Central memory CD8-positive, alpha-beta T cell (primary cell): ENCODE data around the gene PRR5.
"Not testable (repeated sequence)": the region's sequence is repeated elsewhere in the genome, so short reads cannot be mapped to it uniquely, and the experiment has no call there.

Experiments used
- ATAC-seq: fragments of 150-1000 bp; cut with Tn5 transposase; replicated peaks from 2 replicates; pipeline ENCODE4 v1.10.0; 2022; ENCODE audit warnings: mild to moderate bottlenecking, moderate FRiP score, moderate number of reproducible peaks; ENCODE audit not compliant: poor library complexity, severe bottlenecking; ENCODE audit errors: extremely low read depth
- DNase-seq, 2 donors: peaks; one replicate each; pipeline ENCODE4 v3.0.0; 2021; ENCODE audit warnings: low spot score in 2 of 2
- H3K27ac Mint-ChIP-seq: one replicate; pipeline ENCODE4 v1.8.0; 2022; ENCODE audit warnings: low read depth, mild to moderate bottlenecking, moderate library complexity, mixed read lengths
- H3K27me3 Mint-ChIP-seq: one replicate; pipeline ENCODE4 v1.8.0; 2022; ENCODE audit warnings: mixed read lengths
- H3K36me3 Mint-ChIP-seq: one replicate; pipeline ENCODE4 v1.8.0; 2022; ENCODE audit warnings: mild to moderate bottlenecking, moderate library complexity, mixed read lengths; ENCODE audit not compliant: insufficient read depth
- H3K4me1 Mint-ChIP-seq: one replicate; pipeline ENCODE4 v1.8.0; 2022; ENCODE audit warnings: mixed read lengths
- H3K4me3 Mint-ChIP-seq: one replicate; pipeline ENCODE4 v1.8.0; 2022; ENCODE audit warnings: mild to moderate bottlenecking, moderate library complexity, mixed read lengths
- H3K9me3 Mint-ChIP-seq: one replicate; pipeline ENCODE4 v1.8.0; 2022; ENCODE audit warnings: mixed read lengths

Gene PRR5

DNA sequence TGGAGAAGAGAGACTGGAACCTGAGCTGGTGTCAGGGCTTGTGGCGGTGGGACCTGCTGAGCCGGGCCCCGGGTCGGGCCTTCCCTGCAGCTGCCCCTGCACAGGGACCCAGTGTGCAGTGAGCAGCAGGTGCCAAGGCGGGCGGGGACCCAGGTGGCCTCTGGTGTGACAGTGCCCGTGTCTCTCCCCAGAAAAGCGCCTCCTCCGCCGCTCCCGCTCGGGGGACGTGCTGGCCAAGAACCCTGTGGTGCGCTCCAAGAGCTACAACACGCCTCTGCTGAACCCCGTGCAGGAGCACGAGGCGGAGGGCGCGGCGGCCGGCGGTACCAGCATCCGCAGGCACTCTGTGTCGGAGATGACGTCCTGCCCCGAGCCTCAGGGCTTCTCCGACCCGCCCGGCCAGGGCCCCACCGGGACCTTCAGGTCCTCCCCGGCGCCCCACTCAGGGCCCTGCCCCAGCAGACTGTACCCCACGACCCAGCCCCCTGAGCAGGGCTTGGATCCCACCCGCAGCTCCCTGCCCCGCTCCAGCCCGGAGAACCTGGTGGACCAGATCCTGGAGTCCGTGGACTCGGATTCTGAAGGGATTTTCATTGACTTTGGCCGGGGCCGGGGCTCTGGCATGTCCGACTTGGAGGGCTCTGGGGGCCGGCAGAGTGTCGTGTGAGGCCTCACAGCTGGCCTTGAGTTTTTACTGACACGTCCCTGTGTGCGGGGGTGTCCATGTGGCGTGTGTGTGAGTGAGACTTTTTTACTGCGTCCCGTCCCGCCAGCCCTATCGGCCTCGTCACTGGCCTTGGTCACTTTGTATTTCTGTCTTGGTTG, 34.8 kb downstream of the PRR5 start:
- Mint-ChIP-seq H3K27ac (peak overlapping the region; percentile 80), H3K27me3 (no peaks in the 10 kb centered on the region), H3K36me3 (peaks cover 12% of the 10 kb centered on the region), H3K4me3 (no peak overlapping the region), H3K4me1 (peaks cover 16% of the 10 kb centered on the region), H3K9me3 (peaks cover 4% of the 10 kb centered on the region)
- ATAC-seq (no peak), DNase-seq (no peak)

DNA sequence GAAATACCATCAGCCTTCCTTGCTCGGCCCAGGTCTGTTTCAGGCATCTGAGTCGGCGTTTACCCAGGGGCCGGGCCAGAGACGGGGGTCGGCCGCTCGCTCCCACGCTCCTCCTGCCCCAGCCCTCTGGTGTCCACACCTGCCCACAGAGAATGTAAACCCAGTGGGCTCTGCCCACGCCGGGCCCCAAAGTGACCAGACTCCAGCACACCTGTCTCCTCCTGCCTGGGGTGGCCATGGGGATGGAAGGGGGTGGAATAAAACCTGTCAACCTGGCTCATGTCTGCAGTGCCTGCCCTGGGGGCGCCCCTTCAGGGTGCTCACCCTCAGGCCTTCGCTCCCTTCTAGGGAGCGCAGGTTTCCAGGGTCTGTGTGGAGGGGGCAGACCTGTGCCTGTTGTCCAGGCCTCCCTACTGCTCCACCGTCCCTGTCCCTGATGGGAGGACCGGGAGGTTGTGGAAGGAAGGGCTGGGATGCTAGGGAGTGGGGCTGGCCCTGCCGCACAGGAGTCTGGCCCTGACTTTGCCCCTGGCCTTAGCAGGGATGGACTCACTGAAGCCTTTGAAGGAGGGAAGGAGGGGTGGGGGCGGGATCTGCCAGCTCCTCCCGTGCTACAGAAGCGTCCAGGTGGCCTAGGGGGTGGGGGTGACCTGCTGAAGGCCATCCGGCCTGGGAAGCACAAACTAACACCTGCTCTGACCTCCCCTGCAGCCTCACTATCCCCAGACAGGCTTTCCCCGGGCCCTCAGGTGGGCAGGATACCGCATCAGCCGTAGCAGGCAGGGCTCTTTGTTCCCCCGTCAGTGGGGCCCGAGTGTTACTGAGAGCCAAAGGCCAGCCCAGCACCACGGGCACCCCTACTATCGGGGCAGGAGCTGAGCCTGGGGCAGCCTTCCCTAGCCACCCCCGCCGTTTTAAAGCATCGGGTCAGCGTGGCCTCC, 35.7 kb downstream of the PRR5 start:
- Mint-ChIP-seq H3K27me3 (no peaks in the 10 kb centered on the region), H3K4me3 (no peak overlapping the region), H3K36me3 (peaks cover 7% of the 10 kb centered on the region), H3K4me1 (peaks cover 16% of the 10 kb centered on the region), H3K9me3 (peaks cover 2% of the 10 kb centered on the region), H3K27ac (no peak overlapping the region)
- no peak for ATAC-seq
- DNase-seq = no peak

DNA sequence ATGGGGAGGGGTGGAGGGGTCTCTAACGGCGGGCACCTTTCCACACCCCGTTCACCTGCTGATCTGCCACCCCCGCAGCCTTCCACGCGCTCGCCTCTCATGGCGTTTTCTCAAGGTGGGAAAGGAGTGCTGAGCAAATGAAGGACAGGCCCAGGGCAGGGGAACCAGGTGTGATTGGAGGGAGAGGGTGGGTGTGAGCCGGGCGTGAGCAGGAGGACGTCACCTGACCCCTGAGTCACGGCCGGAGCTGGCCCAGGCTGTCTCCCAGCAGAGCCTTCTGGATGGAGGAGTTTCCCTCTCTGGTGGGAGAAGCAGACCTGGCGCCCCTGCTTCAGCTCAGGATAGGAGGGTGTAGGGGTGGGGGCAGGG, 36.3 kb downstream of the PRR5 start:
- H3K27ac Mint-ChIP-seq = no peak overlapping the region
- no peaks in the 10 kb centered on the region for H3K27me3 Mint-ChIP-seq
- no peaks in the 10 kb centered on the region for H3K9me3 Mint-ChIP-seq
- H3K36me3 Mint-ChIP-seq = peaks cover 5% of the 10 kb centered on the region
- peaks cover 16% of the 10 kb centered on the region for H3K4me1 Mint-ChIP-seq
- no peak overlapping the region for H3K4me3 Mint-ChIP-seq
- DNase-seq (no peak), ATAC-seq (no peak)

DNA sequence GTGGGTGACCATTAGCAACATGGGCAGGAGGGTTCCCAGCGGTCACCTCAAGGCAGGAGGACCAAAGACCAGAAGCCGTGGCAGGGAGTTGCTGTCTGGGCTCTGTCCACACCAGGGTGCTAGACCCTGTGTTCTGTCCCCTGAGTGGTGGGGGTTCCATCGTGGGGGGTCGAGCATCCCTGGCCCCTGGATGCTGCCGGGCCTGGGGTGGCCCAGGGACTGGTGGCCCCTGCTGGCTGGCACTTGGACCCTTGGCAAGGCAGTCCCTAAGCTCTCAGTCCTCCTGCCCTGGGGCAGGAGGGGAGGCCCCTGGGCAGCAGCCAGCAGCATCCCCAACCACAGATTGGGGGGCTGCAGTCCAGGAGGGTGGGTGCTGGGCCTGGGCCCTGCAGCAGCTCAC, 37.0 kb downstream of the PRR5 start:
- DNase-seq (no peak), ATAC-seq (no peak)
- Mint-ChIP-seq H3K4me3 (no peak overlapping the region), H3K27me3 (no peaks in the 10 kb centered on the region), H3K4me1 (peaks cover 16% of the 10 kb centered on the region), H3K27ac (no peak overlapping the region), H3K9me3 (no peaks in the 10 kb centered on the region), H3K36me3 (peaks cover 5% of the 10 kb centered on the region)

DNA sequence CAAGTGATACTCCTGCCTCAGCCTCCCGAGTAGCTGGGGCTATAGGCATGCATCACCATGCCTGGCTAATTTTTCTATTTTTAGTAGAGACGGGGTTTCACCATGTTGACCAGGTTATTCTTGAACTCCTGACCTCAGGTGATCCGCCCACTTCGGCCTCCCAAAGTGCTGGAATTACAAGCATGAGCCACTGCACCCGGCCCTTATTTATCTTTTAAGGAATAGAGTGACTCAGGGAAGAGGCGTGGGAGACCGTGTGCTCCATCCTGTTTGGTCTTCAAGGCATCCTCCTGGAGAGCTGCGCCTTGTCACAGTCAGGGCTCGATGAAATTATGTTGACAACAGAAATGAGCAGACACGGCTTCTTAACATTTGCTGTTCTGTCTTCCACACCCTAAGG, 37.7 kb downstream of the PRR5 start:
- not testable (repeated sequence) for H3K9me3 Mint-ChIP-seq, H3K4me3 Mint-ChIP-seq, ATAC-seq, H3K27ac Mint-ChIP-seq, H3K36me3 Mint-ChIP-seq, DNase-seq, H3K27me3 Mint-ChIP-seq
- peaks cover 16% of the 10 kb centered on the region for H3K4me1 Mint-ChIP-seq

DNA sequence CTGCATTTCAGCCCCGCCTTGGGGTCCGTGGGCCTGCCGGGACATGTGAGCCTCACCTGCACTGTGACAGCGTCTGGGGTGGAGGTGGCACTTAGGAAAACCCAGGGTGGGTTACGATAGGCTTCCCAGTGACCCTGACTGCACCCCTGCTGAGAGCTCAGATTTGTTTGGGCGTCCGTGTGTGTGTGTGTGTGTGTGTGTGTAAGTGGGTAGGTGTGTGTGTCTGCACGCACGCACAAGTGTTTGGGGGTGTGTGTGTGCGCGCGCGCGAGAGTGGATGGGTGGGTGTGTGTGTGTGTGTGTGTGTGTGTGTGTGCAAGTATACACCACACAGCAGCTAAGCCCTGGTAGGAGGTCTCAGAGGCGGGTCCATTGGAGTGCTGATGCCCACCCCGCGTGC, 38.3 kb downstream of the PRR5 start:
- no peaks in the 10 kb centered on the region for H3K27me3 Mint-ChIP-seq
- ATAC-seq (no peak), DNase-seq (no peak)
- no peak overlapping the region for H3K4me3 Mint-ChIP-seq
- no peak overlapping the region for H3K27ac Mint-ChIP-seq
- peaks cover 16% of the 10 kb centered on the region for H3K4me1 Mint-ChIP-seq
- H3K36me3 Mint-ChIP-seq = peaks cover 5% of the 10 kb centered on the region
- no peaks in the 10 kb centered on the region for H3K9me3 Mint-ChIP-seq

DNA sequence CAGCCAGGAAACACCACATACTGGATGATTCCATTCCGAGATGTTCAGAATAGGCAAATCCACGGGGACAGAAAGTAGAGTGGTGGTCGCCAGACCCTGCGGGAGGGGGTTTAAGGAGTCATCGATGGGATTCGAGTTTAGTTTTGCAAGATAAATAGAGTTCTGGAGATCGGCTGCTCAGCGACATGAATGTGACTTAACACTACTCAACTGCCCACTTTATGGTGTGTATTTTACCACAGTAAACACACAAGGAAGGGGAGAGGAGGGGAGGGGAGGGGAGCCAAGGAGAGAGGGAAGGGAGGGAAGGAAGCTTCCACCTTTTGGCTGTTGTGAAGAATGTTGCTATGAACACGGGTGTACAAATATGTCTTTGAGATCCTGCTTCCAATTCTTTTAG, 39.9 kb downstream of the PRR5 start:
- Mint-ChIP-seq H3K27me3 (no peaks in the 10 kb centered on the region), H3K4me3 (no peak overlapping the region), H3K27ac (no peak overlapping the region), H3K4me1 (peaks cover 9% of the 10 kb centered on the region), H3K36me3 (peaks cover 6% of the 10 kb centered on the region), H3K9me3 (no peaks in the 10 kb centered on the region)
- ATAC-seq (no peak), DNase-seq (no peak)

DNA sequence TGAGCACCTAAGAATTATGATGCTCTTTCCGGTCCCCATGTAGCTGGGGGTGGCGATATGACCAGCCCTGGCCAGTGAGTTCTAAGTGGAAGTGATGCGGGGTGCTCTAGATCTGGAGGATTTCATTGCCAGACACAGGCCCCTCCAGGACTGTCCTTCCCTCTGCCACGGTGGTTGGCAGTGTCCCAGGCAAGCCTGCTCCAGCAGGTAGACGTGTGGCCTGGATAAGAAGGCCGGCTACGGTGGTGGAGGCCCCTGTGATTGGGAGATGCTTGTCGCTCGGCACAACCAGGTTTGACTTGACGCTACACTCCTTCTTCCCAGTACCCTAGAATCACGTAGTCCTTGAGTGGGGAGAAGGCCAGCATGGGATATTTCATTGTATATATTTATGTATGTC, 41.2 kb downstream of the PRR5 start:
- H3K4me1 Mint-ChIP-seq = peaks cover 9% of the 10 kb centered on the region
- no peak for DNase-seq
- H3K9me3 Mint-ChIP-seq = no peaks in the 10 kb centered on the region
- no peak overlapping the region for H3K27ac Mint-ChIP-seq
- H3K27me3 Mint-ChIP-seq = no peaks in the 10 kb centered on the region
- H3K36me3 Mint-ChIP-seq = peaks cover 5% of the 10 kb centered on the region
- ATAC-seq = no peak
- H3K4me3 Mint-ChIP-seq = no peak overlapping the region

DNA sequence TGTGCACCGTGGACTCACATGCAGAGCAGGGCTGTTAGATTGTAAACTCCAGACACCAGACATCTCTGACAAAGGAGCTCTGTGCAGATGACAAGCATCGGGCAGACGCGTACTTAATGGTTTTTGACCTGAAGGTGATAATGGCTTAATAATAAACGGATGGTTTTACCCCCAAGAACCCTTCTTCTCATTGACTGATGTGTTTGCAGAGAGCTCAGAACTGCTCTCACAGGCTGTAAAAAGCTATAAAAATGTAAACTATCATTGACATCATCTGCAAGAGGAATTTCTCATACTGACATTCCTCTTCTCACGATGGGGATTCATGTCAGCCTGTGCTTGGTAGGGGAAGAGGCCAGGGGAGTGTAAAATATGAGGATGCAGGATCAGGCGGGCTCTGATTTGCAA, 41.8 kb downstream of the PRR5 start:
- peaks cover 9% of the 10 kb centered on the region for H3K4me1 Mint-ChIP-seq
- ATAC-seq (no peak), DNase-seq (no peak)
- no peaks in the 10 kb centered on the region for H3K9me3 Mint-ChIP-seq
- H3K27ac Mint-ChIP-seq = no peak overlapping the region
- peaks cover 5% of the 10 kb centered on the region for H3K36me3 Mint-ChIP-seq
- H3K27me3 Mint-ChIP-seq = no peaks in the 10 kb centered on the region
- no peak overlapping the region for H3K4me3 Mint-ChIP-seq

DNA sequence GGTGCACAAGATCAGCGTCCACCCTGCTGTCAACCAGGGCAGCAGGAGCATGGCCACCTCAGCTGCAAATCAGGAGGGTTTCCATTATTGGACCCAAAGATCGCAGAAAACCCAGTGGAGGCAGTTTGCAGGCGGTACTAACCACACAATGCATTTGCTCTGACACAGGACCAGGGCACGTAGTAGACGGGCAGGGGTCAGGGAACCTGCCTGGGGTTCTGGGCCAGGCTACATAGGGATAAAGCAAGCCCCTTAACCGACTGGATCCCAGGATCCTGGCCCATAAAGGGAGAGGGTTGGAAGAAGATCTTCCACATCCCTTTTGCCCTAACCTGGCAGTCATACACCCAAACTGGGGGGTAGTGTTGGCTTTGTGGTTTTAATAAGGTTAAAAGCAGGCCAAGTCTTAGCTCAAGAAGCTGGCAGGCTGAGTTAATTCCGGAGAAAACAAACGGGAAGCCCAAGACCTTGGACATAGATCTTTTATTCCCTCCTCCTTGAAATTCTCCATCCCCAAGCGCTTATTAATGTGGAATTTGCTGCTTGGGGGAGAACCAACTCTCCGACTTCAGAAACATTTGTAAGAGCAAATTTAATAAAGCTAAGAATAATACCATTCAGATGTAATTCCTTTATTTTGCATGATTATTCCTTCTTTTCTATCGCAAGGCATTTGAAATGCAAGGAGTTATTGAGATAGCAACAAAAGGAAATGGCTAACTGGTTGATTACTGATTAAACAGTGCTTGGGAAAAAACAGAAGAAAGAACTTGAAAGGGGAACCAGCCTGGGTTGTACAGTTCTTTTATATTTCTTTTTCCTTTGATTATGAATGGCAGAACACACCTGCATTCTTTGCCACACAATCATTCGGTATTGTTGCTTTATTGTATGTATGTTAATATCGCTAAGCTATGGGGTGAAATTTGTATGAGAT, 44.1 kb downstream of the PRR5 start:
- DNase-seq = no peak
- Mint-ChIP-seq H3K27me3 (peaks cover 10% of the 10 kb centered on the region), H3K9me3 (no peaks in the 10 kb centered on the region)

DNA sequence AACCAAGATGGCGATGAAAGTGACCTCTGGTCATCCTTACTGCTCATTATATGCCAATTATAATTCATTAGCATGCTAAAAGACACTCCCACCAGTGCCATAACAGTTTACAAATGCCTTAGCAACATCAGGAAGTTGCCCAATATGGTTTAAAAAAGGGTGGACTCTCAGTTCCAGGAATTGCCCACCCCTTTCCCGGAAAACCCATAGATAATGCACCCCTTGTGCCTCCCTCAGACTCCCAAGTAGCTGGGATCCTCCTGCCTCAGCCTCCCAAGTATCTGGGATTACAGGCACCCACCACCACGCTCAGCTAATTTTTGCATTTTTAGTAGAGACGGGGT, 45.8 kb downstream of the PRR5 start:
- peak overlapping the region; percentile 59 for H3K27ac Mint-ChIP-seq
- not testable (repeated sequence) for H3K4me3 Mint-ChIP-seq, H3K9me3 Mint-ChIP-seq, H3K36me3 Mint-ChIP-seq, H3K4me1 Mint-ChIP-seq, DNase-seq, ATAC-seq
- H3K27me3 Mint-ChIP-seq = peaks cover 11% of the 10 kb centered on the region

More for the DNA sequence above, 44.1 kb downstream of the PRR5 start:
- ATAC-seq = no peak
- Mint-ChIP-seq H3K4me3 (no peak overlapping the region), H3K27ac (no peak overlapping the region), H3K4me1 (no peaks in the 10 kb centered on the region), H3K36me3 (peaks cover 2% of the 10 kb centered on the region)

DNA sequence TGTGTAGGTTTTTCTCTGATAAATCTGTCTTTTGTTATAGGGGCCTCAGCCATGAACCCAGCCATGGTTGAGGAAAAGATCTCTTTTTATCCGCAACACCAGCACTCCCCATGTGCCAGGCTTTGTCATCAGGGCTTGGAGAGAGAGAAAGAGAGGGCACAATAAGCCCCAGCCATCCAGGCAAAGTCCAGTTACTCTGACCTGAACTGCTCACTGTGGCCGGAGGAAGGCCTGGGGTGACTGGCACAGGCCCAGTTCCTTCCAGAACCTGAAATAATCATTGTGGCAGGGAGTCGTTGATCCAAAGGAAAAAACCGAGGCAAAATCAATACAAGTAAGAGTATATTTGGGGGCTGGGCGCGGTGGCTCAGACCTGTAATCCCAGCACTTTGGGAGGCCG, 46.5 kb downstream of the PRR5 start:
- H3K4me3 Mint-ChIP-seq = no peak overlapping the region
- no peak for ATAC-seq

More for the DNA sequence above, 46.5 kb downstream of the PRR5 start:
- H3K27me3 Mint-ChIP-seq = peaks cover 19% of the 10 kb centered on the region
- no peak for DNase-seq
- H3K9me3 Mint-ChIP-seq = no peaks in the 10 kb centered on the region
- H3K27ac Mint-ChIP-seq = peak overlapping the region; percentile 59
- peaks cover 4% of the 10 kb centered on the region for H3K4me1 Mint-ChIP-seq
- H3K36me3 Mint-ChIP-seq = peaks cover 2% of the 10 kb centered on the region
